Mesodermal cell (in vitro differentiated cells): Measurements from ENCODE around the gene VSIG8.

Source experiments
- H3K27ac ChIP-seq: 2 replicates; pipeline ENCODE4 v1.7.0; 2013; ENCODE audit warnings: mild to moderate bottlenecking, low read depth, low read length, moderate library complexity; ENCODE audit not compliant: severe bottlenecking
- H3K36me3 ChIP-seq: 2 replicates; pipeline ENCODE4 v1.7.1; 2013; ENCODE audit warnings: mild to moderate bottlenecking, low read length, moderate library complexity; ENCODE audit not compliant: control insufficient read depth, insufficient read depth
- H3K4me1 ChIP-seq: one replicate; pipeline ENCODE4 v1.7.1; 2013; ENCODE audit warnings: mild to moderate bottlenecking, low read length; ENCODE audit not compliant: insufficient read depth, control insufficient read depth, poor library complexity, severe bottlenecking
- H3K4me3 ChIP-seq: 2 replicates; pipeline ENCODE4 v1.7.0; 2013; ENCODE audit warnings: low read length, control low read depth, mild to moderate bottlenecking; ENCODE audit not compliant: insufficient read depth, poor library complexity, severe bottlenecking; ENCODE audit errors: extremely low read depth
- H3K9me3 ChIP-seq: 2 replicates; pipeline ENCODE4 v1.7.1; 2013; ENCODE audit warnings: mild to moderate bottlenecking, low read length, moderate library complexity; ENCODE audit not compliant: control insufficient read depth
- WGBS, 2 experiments: methylation state at CpG; one replicate each; pipeline ENCODE4 v1.1.5; 2013; ENCODE audit warnings: missing lambda C conversion rate in 2 of 2; ENCODE audit not compliant: insufficient coverage in 2 of 2; 5-methylcytosine and 5-hydroxymethylcytosine counted together

VSIG8 gene

GRCh38 chr1:159829822-159830465, 32.5 kb downstream of the VSIG8 start:
- Histone ChIP-seq H3K36me3 (no peaks in the 10 kb centered on the region), H3K4me1 (peaks cover 22% of the 10 kb centered on the region), H3K27ac (no peak overlapping the region), H3K4me3 (no peak overlapping the region), H3K9me3 (no peaks in the 10 kb centered on the region)
- whole genome bisulfite sequencing, 2 experiments = 83 to 87% methylated on average over 17 to 18 of the region's 18 CpGs

GRCh38 chr1:159829273-159829634, 33.2 kb downstream of the VSIG8 start:
- WGBS, 2 experiments = 25 to 39% methylated on average over 3 of the region's 3 CpGs
- no peaks in the 10 kb centered on the region for H3K9me3 ChIP-seq
- H3K4me3 ChIP-seq = no peak overlapping the region
- H3K4me1 ChIP-seq = peaks cover 22% of the 10 kb centered on the region
- no peaks in the 10 kb centered on the region for H3K36me3 ChIP-seq
- no peak overlapping the region for H3K27ac ChIP-seq

GRCh38 chr1:159828581-159829272, 33.7 kb downstream of the VSIG8 start:
- H3K4me3 ChIP-seq = no peak overlapping the region
- H3K36me3 ChIP-seq = no peaks in the 10 kb centered on the region
- H3K9me3 ChIP-seq = no peaks in the 10 kb centered on the region
- peaks cover 22% of the 10 kb centered on the region for H3K4me1 ChIP-seq
- no peak overlapping the region for H3K27ac ChIP-seq
- WGBS, 2 experiments = 92 to 96% methylated on average over 10 to 11 of the region's 11 CpGs

- 40 to 70% methylated on average over 1 to 2 of the region's 3 CpGs for WGBS, 2 experiments
- Histone ChIP-seq H3K4me3 (no peak overlapping the region), H3K9me3 (no peaks in the 10 kb centered on the region), H3K4me1 (peaks cover 22% of the 10 kb centered on the region), H3K36me3 (no peaks in the 10 kb centered on the region), H3K27ac (no peak overlapping the region)
Measured at GRCh38 chr1:159828176-159828575, 34.3 kb downstream of the VSIG8 start.

- WGBS, 2 experiments = 80 to 93% methylated on average over 2 of the region's 3 CpGs
- H3K9me3 ChIP-seq = no peaks in the 10 kb centered on the region
Measured at GRCh38 chr1:159827549-159827948, 34.9 kb downstream of the VSIG8 start.

DNA sequence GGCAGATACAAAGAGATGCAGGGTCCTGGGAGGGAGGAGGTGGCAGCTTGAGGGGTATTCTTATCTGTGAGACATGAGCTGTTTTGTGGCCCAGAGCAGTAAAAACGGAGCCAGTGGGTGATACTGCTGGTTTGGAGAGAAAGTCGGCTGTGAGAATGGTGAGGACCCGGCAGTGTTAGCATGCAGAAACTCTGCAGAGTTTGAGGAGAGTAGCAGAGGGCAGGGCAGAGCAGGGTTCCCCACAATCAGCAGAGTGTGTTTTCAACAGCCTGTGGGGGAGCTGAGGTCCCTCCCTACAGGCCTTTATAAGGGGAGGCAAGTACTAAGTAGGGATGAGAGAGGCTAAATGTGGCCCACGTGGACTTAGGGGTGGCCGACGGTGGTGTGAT, 35.4 kb downstream of the VSIG8 start:
- H3K27ac ChIP-seq = no peak overlapping the region
- H3K4me3 ChIP-seq = no peak overlapping the region
- peaks cover 22% of the 10 kb centered on the region for H3K4me1 ChIP-seq
- no peaks in the 10 kb centered on the region for H3K9me3 ChIP-seq
- 80 to 86% methylated on average over 3 to 4 of the region's 6 CpGs for WGBS, 2 experiments
- H3K36me3 ChIP-seq = no peaks in the 10 kb centered on the region

More at GRCh38 chr1:159827549-159827948, 34.9 kb downstream of the VSIG8 start:
- H3K27ac ChIP-seq = no peak overlapping the region
- H3K36me3 ChIP-seq = no peaks in the 10 kb centered on the region
- no peak overlapping the region for H3K4me3 ChIP-seq
- H3K4me1 ChIP-seq = peaks cover 22% of the 10 kb centered on the region

- WGBS, 2 experiments = 85 to 89% methylated on average over 11 of the region's 11 CpGs
- Histone ChIP-seq H3K4me3 (no peak within 1 kb of the TSS), H3K27ac (no peak within 1 kb of the TSS), H3K9me3 (no peaks in the 10 kb centered on the region), H3K36me3 (no peaks in the 10 kb centered on the region), H3K4me1 (peaks cover 18% of the 10 kb centered on the region)
Measured at GRCh38 chr1:159826441-159827101, 35.9 kb downstream of the VSIG8 start, which contains the start of gene SLAMF8. TSS of gene SLAMF8 (plus strand) at chr1:159826873. CDS start at chr1:159826899, 26 bp downstream.

DNA sequence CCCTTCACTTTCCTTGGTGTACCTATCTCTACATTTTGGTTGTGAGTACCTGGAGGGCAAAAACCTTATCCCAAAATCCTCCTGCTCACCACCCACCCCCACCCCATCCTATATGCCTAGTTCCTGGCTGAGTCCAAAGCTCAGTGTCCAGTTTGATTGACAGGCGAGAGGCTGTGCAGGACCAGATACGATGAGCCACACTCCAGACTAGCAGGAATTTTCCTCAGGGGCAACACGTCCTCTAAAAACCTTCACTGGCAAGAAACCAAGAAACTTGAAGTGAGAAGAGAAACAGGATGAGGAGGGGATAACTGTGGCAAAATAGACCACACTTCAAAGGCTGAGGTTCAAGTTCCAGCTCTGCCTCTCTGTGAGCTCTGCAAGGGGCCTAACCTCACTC, 36.9 kb downstream of the VSIG8 start:
- Histone ChIP-seq H3K36me3 (no peaks in the 10 kb centered on the region), H3K9me3 (no peaks in the 10 kb centered on the region), H3K27ac (no peak overlapping the region), H3K4me3 (no peak overlapping the region), H3K4me1 (peaks cover 17% of the 10 kb centered on the region)
- 90 to 100% methylated on average over 1 to 2 of the region's 3 CpGs for WGBS, 2 experiments

DNA sequence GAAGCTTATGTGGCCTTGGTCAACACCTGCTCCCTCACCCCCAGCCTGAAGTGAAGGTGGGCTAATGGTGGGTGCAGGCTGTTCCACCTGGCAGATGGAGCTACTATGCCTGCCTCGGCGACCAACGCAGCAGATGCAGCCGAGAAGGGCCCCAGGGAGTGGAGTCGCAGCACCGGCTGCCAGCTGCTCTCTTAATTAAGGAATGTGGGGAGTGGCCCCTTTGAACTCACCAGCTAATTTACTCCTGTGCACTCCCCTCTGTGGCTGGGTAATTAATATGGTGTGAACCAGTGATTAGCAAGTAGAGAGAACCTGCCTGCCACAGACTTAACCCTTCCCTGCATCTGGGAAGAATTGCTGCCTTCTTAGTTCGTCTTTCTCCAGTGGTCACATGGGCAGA, 39.1 kb downstream of the VSIG8 start:
- Histone ChIP-seq H3K4me3 (no peak overlapping the region), H3K4me1 (peaks cover 3% of the 10 kb centered on the region), H3K36me3 (no peaks in the 10 kb centered on the region), H3K9me3 (no peaks in the 10 kb centered on the region), H3K27ac (no peak overlapping the region)
- 10 to 35% methylated on average over 2 to 4 of the region's 7 CpGs for WGBS, 2 experiments

DNA sequence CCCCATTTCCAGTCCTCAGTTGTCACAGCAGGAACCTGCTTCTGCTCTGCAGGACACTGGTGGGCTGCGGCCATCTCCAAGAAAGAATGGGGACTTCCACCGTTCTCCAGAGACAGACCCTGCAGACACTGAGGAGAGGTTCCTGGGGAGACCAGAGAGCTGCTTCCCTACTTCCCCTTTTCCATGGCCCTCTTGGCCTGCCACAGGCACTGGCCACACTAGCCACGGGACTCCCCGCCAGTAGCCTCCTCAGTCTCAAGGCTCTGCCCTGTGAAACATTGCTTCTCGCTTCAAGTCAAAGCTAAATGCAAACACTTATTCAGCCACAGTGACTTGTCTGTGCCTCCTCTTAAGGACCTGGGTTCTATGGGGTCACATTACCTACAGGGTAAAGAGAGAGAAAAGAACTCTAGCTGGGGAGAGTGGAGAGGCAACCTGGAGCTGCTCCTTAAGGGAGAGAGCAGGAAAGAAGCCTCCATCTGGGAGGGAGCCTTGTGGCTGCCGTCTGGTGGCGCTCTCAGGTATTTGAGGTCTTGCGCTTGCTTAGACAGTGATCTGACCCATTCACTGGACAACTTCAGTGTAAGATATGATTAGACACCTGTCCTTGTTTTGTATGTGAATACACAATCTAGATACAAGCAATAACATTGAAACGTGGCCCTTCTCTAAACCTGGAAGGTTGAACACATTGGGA, 41.1 kb downstream of the VSIG8 start:
- H3K27ac ChIP-seq = no peak overlapping the region
- H3K9me3 ChIP-seq = no peaks in the 10 kb centered on the region
- H3K4me1 ChIP-seq = peaks cover 3% of the 10 kb centered on the region
- WGBS, 2 experiments = 82 to 87% methylated on average over 6 of the region's 9 CpGs
- H3K4me3 ChIP-seq = no peak overlapping the region
- no peaks in the 10 kb centered on the region for H3K36me3 ChIP-seq
